GM18909 (cell line): ENCODE results near the gene PRKCD.

Experiments used
- ATAC-seq: cut with Tn5 transposase; IDR thresholded peaks from one replicate; pipeline ENCODE4 v1.9.1; 2021; ENCODE audit warnings: mild to moderate bottlenecking; ENCODE audit not compliant: unreplicated experiment, poor library complexity

PRKCD gene

DNA sequence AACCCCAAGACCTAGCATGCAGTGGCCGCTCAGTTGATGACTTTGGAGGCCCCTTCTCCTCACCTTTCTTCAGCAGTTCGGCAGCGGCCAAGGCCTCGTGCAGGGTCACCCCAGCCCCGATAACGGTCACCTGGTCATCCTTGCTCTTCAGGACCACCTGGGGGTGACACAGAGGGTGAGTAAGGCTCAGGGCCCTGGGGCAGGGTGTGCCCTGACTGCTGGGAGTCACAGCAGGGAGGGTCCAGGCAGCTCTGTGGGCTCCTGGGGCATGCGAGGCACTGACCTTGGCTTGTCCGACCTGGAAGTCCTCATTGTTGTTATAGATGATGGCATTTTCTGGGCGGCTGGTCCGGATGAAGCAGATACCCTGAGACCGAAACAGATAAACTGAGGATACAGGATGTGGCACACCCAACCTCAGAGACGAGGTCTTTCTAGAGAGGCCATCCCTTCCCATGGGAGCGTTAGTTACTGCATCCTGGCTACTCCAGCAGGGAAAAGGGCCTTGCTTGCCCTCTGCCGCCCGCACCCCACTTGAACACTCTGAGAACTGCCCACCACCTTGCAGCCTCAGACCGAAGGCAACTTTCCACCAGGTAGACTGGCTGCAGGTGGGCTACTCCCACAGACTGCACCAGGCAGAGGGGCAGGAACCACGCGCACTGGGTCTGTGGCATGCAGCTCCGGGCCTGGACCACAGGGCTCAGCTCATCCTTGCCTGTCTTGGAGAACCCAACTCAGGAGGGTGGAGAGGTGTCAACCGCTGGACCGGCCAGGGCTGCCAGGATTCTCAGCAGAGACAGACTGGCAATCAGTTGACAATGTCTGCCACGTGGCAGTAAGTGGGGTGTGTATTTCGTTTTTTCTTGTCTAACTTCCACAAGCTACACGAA lies 67.2 kb downstream of the PRKCD start:
- ATAC-seq = no peak

DNA sequence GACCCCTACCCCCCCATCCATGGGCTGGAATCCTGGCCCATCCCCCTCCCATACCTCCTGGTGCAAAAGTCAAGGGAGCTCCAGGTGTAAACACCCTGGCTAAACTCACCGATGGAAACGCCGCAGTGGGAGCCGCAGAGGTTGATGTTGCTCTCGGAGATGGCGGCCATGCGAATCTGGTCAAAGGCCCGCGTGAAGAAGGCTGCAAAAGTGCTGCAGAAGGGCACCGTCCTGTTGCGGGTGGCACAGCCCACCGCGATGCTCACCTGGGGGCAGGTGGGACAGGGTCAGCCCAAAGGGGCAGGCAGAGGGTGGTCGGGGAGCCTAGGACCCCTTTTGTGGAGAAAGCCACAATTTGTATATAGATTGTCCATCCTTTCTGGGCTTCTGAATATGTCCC lies 68.2 kb downstream of the PRKCD start:
- no peak for ATAC-seq

DNA sequence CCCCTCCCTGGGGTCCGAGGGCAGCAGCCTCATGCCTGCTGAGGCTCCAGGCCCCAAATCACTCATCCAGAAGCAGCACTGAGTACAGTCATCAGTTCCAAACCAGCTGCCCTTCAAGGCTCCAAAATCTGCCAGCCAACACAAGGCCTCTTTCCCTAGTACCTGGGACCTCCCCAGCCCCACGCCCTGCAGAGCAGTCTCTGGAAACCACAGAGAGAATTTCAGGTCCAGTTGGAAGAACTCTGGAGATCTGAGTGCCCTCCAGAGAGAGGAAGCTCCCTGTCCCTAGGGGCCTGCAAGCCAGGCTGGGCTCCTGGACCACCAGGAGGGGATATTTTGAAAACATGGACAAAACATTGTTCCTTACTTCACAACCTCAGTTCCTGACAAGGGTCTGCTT lies 68.6 kb downstream of the PRKCD start:
- ATAC-seq = no peak

DNA sequence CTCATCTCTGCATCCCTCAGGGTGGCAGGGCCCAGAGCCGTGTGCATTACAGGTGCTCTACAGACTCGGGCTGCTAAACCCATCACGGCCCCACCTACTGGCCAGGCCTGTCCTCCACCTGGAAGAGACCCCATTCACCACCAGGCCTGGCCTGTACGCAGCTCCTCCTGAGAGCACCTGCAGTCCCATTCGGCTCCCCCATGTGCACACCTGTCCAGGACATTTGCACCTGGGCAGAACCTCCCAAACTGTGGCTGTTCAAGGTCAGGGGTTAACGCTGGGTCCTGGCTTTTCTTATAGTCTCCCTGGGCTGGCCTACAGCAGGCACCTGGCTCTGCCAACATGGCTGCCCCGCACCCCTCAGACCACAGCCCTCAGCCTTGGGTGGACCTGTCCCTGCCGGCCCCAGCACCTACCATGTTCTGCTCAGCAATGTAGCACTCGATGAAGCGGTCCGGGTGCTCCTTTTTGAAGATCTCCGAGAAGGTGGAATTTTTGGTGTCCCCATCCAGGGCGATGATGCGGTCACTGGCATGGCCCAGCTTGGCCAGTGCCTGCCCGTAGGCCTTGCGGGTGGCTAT lies 69.1 kb downstream of the PRKCD start:
- ATAC-seq = no peak

DNA sequence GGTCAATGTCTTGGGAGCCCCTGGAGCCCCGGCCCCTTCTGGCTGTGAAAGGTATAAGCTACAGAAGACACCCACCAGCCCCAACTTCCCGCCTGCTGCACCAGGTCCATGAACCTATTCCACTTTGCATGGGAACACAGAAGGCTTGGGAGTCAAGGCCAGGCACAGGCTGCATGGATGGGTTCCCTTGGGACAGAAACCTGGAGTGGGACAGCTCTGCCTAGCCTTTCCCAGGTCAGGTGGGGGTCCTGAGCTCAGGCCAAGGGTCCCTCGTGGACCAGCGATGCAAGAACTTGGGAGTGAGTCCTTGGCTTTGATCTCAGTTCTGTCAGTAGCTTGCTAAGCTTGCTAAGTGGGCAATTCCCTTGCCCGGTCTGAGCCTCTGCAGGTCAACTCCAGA lies 69.8 kb downstream of the PRKCD start:
- no peak for ATAC-seq

DNA sequence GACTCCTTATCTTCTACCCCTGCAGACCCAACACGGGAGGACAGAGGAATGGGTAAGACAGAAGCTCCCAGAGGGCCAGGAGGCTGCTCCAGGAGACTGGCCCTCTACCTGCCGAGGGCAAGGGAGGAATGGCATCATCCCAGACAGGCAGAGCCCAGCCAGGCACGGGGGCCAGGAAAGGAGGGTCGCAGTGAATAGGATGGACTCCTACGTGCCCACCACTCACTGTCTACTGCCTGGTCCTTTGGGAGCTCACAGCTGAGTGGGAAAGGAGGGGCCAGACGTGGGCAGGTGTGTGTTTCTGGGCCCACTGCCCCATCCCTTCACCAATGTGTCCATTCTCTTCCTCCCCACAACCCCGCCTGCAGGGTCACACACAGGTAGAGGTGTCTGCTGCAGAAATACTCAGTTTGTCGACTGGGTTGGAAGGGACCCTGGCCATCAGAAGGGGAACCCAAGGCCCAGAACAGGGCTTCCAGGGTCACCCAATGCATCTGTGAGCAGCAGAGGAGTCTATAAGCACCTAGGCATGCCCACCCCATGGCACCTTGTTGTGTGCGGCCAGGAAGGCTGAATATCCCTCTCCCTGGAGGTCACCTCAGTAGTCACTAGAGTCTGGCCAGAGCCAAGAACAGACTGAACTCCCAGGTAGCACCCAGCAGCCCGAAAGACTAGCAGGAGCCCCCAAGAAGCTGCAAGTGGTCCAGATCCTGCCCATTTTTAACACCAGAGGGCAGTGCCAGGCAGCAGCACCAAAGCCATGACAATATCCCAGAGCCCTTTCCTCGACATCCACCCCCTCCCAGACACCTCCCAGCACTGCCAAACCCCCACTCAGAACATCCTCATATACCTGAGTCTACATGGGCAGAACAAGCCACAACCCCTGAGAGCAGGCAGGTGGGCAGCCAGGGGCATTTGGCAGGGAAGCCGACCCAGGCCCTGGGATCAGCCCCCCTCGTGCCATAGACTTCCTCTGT lies 70.8 kb downstream of the PRKCD start:
- no peak for ATAC-seq

DNA sequence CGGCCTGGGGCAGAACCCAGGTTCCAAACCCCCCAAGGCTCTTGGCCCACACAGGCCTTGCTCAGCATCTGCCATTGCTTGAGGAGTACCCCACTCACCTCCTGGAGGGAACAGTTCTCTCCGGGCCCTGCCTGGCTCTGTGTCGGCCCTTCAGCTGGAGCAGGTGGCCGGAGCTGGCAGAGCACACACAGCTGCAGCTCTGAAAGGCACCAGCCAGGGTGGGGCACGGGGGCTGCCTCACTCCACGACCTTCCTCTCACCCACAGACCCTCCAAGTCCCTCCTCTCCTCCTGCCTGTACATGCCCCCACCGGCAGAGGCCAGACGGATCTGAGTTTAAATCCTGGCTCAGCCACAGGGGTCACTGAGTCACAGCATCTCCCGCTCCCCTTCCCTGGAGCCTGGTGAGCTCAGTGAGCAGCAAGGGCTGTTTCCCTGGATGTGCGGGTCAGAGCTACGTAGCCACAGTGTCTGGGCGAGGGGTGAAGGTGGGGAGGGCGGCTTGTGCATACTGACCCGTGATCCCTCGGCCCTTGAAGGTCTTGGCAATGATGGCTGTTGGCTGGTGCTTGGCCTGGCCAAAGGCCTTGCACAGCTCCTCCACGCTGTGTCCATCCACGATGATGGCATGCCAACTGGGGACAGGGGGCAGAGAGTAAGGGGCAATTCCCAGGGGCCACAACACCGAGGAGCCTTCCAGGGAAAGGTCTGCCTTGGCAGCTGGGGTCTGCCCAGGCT lies 71.8 kb downstream of the PRKCD start:
- ATAC-seq = no peak

DNA sequence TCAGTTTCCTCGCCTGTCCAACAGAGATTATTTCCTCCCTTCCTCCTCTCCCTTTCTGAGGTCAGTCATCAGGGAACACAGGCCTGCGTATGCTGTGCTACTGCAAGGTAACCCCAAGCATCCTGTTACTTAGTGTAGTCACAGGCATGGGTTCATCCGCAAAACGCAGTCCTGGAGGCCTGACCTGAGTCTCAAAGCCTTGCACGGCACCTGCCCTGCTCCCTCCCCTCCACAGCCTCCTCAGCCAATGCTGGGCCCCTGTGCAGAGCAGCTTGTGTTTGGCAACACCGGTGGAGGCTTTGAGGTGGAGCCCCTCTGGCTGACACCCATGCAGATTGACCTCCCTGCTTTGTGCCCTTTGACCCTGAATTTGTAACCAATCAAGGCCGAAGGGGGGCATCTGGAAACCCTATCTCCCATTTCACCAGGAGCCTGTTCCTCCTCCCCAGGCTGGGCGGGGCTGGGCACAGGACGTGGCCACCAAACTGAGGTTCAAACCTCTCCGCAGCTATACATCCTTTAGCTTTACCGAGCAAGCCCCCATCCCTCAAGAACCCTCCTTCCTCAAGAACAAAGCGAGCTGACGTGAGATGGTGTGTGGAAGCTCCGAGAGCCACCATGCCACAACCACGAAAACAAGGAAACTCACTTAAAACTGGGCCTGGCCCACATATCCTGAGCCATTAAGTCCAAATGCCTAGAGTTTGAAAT lies 73.3 kb downstream of the PRKCD start:
- no peak for ATAC-seq

DNA sequence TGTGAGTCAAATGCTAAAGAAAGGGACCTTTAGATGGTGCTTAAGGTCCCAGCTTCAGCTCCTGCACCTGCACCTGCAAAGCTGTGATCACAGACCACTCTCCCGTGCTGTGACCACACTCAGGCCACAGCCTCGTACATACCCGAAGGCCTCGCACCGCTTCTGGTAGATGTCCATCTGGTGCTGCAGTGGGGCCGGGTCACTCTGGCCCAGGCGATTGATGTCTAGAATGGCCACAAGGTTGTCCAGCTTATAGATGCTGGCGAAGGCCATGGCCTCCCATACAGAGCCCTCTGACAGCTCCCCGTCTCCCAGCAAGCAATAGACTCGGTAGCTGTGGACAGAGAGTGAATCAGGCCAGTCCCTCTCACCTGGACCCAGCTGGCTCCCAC lies 73.8 kb downstream of the PRKCD start:
- no peak for ATAC-seq

DNA sequence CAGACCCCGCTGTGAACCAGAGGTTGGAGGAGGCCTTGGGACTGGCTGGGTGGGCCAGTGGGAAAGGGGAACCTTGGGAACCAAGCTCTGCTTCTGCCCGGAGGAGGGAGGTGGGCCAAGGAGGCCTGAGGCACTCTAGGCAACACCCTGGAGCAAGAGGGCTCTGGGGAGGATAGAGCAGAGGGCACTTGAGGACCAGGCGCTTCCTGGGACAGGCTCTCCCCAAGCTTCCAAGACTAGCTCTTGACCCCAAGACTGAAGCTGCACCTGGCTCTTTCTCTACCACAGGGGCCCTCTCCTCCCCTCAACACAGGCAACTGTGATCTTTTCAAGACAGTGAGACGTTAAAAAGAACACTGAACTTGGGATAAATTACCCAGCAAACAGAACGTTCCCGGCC lies 74.5 kb downstream of the PRKCD start:
- no peak for ATAC-seq

DNA sequence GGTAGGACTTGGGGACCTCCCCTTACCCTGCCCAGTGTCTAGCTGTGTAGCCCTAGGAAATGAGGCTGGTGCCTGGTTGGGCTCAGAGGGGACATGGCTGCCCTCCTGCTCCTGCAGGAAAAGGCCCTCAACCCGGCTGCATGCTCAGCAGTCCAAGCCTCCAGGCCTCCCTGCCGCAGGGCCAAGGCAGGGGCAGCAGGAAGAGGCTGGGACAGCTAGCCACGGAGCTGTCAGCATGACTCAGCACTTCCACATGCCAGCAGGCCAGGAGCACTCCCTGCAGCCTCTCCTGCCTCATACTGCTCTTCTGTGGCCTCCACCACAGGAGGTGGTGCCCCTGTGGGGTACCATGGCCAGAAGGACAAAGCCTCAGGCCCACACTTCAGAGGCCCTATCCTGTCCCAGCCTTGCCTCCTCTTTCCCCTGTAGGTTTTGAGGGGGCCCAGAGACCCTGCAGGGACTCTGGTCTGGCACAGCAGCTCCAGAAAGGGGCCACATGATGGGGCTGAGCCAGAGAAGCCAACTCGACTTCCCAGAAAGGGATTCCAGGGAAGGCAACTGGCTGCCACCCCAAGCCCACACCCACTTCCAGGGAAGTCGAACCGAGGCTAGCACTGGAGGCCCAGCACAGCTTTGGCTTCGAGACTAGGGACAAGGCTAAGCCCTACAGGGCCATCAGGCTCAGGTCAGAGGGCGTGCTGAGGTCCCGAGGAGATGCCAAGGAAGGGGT lies 75.3 kb downstream of the PRKCD start:
- ATAC-seq = no peak

DNA sequence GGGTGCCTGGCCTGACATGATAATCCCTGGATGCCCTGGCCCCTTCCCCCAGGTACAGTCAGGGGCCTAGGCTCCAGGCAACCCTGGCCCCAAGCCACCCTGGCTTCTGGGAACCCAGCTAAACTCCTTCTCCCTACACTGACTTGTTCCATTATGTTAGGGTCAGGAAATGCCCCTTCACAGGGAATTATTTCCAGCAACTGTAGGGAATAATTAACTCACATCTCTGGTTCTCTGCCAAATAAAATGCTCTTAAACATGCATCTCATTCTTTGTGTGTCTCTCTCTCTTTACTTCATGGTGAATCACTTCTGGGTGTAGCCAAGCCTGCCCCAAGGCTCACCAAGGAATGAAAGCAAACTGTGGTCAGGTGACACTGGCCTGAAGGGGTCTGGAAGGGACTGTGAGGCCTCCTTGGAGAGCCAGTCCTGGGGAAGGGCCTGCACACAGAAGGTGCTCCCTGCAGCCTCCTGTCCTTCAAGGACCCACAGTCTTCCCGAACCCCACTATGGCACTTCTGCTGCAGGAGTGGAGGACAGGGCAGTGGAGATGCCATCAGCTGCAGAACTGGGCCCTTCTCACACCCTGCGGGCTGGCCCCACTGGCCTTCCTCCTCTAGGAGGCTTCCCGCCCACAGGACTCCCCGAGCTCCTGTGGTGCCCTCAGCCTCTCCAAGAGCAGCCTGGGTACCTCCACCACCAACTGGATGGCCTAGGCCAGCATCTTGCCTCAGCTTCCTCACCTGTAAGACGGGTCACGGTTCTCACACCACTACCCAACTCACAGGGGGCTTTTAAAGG lies 77.2 kb downstream of the PRKCD start:
- no peak for ATAC-seq

DNA sequence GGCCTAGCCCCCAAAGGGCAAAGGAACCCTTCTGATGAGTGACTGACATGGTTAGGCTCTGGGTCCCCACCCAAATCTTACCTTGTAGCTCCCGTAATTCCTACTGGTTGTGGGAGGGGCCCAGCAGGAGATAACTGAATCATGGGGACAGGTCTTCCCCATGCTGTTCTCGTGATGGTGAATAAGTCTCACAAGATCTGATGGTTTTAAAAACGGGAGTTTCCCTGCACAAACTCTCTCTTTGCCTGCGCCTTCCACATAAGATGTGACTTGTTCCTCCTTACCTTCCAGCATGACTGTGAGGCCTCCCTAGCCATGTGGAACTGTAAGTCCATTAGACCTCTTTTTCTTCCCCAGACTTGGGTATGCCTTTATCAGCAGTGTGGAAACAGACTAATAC lies 77.9 kb downstream of the PRKCD start:
- no peak for ATAC-seq

DNA sequence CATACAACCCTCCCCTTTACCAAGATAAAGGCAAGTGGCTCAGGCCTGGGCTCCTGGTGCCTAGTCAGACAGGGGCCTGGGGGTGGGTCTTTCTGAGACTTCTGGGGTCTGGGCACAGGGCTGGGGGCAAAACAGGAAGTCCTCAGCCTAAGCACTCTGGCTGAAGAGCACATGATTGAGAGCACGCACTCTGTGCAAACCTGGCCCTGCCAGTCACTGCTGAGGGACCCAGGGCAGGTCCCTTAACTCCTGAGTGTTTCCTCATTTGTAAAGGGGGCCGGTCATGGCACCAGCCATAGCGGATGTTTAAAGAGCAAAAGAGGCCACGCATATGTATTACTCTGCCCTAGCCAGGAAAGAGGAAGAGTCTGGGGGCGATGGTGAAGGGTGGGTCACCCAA lies 78.8 kb downstream of the PRKCD start:
- ATAC-seq = no peak

DNA sequence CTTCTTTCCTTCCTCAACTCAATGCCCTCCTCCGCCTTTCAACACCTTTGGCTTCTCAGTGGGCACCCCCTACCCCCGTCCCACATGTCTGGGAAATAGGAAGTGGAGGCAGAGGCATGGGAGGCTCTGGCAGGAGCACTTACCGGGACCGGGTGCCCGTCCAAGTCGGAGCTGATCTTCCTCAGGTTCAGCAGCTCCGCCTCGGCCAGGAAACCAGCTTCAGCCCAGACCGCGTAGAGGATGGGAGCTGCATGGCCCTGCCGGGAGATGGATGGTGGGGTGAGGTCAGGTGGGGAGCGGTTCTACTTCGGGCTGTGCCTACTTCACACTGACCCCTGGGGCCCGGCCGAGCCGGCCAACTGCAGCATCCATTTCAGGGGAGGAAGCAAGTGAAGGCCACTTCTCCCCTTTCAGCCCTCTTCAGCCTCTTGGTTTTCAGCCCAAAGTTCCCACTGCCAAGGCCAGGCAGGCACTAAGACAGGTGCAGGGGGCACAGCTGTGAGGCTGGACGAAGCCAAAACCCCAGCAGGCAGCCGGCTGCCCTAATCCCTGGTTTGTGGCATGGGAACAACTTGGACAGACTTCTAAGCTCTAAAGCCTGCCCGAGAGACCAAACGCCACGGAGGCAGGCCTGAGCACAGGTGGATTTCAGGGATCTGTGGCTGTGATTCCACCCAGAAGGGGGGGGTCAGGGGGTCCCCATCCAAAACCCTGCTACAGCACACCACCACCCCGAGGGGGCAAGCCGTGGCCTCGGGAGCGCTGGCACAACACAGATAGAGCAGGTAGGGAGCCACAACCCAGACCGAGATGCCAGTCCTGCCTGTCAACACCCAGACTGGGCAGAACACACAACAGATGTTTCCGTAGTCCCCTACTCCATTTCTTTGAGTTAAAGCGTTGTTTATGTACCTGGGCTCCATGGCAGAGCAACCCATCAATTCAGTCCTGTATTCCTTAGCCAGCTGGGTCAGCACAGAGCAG lies 80.3 kb downstream of the PRKCD start:
- no peak for ATAC-seq

DNA sequence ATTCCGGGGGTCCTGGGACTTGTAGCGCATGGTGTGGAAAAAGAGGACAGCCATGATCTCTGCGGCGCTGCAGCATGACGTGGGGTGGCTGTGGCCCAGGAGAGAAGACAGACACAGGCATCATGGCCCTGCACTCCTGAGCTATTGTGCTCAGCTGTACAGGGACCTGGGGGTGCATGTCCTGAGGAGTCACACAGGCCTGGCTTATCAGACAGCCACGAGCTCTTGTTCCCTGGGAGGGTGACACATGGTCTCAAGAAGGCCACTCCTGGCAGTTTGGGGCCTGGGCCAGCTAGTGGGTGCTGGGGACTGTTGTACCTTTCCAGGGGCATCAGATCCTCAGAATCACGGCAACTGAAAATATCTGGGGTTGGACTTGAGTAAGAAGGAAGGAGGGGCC lies 81.1 kb downstream of the PRKCD start:
- no peak for ATAC-seq
